ENCODE data around the gene ARID3C.
"Not testable (repeated sequence)": the region's sequence is repeated elsewhere in the genome, so short reads cannot be mapped to it uniquely, and the experiment has no call there.

The ARID3C gene

GRCh38 chr9:34651876-34652601 is 23.2 kb upstream of the ARID3C start, which contains the start of gene IL11RA:
Gene IL11RA, plus strand, starts transcription at chr9:34652185. Its CDS starts 3,033 bp downstream, at chr9:34655218.
- peak; percentile 71 for DNase-seq (ENCODE audit: low spot score)

DNA sequence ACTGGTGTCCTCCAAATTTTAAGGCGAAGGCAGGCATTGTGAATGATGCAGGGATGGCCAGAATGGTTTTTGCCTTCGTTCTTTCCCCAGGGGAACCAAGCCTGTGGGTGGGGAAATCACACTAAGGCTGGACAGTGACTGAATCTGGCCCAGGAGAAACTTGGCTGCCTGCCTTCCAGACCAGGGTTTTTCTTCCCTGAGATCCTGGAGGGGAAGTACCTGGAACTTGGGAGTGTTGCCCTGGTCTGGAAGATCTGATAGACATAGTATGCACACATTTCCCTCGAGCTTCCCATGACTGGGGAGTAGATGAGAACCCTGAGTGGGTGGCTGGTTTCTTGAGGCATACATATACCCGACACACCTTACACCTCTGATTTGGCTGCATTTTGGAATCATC is 22.5 kb upstream of the ARID3C start:
- DNase-seq (ENCODE audit: low spot score), result no peak

DNA sequence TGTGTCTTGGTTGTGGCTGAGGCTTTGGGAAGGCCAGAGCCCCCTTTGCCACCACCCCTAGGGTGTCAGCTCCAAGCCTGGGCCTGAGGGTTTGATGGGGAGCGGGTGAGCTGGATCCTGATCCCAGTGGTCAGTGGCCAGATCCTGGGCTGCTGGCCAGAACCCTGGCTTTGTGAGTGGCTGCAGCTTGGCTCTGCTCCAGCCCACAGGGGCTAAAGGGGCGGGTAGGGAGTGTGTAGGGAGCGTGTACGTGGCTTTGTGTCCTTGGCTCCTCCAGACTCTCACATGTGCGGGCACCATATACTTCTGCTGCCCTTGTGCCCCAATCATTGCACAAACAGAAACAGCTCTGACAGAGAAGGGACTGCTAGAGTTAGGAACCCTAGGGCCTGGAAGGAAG is 21.9 kb upstream of the ARID3C start:
- DNase-seq (ENCODE audit: low spot score), result no peak

GRCh38 chr9:34648673-34649072 is 19.8 kb upstream of the ARID3C start:
- no peak for DNase-seq (ENCODE audit: low spot score)

DNA sequence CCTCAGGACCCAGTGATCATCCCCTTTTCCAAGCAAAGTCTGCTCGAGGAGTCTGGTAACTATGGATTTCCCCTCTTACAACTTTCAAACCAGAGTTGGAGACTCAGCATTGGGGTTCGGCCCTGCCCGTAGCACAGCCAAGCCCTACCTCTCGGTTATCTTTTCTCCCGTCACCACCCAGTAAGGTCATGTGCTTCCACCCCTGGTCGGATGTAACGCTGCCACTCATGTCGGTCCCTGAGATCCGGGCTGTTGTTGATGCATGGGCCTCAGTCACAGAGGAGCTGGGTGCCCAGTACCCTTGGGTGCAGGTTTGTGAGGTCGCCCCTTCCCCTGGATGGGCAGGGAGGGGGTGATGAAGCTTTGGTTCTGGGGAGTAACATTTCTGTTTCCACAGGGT is 18.8 kb upstream of the ARID3C start:
- no peak for DNase-seq (ENCODE audit: low spot score)

DNA sequence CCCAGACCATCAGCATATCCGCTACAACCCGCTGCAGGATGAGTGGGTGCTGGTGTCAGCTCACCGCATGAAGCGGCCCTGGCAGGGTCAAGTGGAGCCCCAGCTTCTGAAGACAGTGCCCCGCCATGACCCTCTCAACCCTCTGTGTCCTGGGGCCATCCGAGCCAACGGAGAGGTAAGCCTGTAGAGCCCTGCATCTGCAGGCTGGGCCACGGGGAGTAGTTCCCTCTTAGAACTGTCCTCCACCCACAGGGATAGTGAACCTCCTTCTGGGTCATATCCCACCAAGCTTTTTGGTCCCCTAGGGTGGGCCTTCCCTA is 18.2 kb upstream of the ARID3C start:
- DNase-seq (ENCODE audit: low spot score), result no peak

DNA sequence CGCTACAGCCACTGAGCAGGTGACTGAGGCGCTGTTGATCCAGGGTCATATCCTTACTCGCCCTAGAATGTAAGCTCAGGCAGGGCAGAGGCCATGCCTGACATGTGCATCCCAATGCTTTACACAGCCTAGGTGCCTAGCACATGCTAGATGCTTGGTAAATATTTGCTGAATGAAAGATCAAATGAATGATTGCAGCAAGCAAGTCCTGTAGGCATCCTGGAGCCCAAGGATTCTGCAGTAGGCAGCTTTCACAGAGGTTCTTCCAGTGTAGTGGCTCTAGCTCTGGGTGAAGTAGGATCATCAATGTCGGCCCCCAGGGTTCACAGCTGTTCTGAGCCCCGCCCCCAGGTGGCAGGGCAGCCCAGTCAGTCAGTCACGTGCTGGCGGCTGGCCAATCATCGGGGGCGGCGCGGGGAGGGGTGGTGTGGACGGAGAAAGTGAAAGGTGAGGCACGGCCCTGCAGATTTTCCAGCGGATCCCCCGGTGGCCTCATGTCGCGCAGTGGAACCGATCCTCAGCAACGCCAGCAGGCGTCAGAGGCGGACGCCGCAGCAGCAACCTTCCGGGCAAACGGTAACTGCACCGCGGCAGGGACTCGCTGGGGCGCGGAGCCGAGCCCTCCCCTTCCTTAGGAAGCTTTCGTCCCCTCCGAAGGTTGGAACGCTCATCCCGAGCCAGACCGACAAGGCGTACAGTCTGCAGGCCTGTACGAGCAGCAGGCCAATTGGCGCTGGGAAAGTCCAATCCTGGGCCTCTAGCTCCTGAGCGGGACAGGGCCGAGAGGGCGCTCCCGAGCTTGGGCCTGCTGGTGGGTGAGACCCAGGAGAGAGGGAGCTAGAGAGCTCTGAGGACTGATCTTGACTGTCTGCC is 17.6 kb upstream of the ARID3C start, which contains the start of gene GALT:
GALT (plus strand) TSS at position 465 of the 873 bp plus-strand sequence; CDS start at position 495, 30 bp downstream.
- peak; percentile 87 for DNase-seq (ENCODE audit: low spot score)

DNA sequence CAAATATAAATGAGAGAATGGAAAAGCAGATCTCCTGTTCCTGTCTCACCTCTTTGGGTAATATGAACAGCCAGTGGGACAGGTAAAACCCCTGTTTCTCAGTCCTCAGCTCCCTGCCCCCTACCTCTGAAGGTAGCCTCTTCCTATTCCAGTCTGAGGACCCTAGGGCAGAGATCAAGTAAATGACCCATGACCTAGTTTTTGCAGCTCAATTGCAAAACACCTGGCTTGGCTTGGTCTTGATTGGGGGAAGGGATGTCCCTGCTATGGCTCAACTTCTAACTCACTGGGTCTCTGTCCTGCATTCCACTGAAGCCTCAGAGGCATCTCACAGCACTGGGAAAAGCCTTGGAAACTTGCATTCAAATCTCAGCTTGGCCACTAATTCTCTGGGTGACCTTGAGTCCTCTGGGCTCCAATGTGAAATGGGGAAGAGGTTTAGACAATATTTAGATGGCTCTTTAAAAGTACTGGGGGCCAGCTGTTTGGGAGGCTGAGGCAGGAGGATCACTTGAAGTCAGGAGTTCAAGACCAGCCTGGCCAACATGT is 16.0 kb upstream of the ARID3C start:
- no peak for DNase-seq (ENCODE audit: low spot score)

- DNase-seq (ENCODE audit: low spot score), result no peak
These were observed 13.8 kb upstream of the ARID3C start for GRCh38 chr9:34642679-34643078.

DNA sequence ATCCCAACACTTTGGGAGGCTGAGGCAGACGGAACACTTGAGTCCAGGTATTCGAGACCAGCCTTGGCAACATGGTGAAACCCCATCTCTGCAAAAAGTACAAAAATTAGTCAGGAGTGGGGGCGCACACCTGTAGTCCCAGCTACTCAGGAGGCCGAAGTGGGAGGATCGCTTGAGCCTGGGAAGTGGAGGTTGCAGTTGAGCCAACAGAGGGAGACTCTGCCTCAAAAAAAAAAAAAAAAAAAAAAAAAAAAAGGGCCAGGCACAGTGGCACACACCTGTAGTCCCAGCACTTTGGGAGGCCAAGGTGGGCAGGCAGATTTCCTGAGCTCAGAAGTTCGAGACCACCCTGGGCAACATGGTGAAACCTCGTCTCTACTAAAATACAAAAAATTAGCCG is 10.5 kb upstream of the ARID3C start:
- not testable (repeated sequence) for DNase-seq (ENCODE audit: low spot score)

- DNase-seq (ENCODE audit: low spot score), result no peak
These were observed 9.2 kb upstream of the ARID3C start for GRCh38 chr9:34638138-34638445.

- DNase-seq (ENCODE audit: low spot score), result peak; percentile 92
These were observed 8.7 kb upstream of the ARID3C start, which contains the start of gene SIGMAR1 for GRCh38 chr9:34637356-34638137. Gene SIGMAR1, minus strand, starts transcription at chr9:34637787. Its CDS starts 90 bp downstream, at chr9:34637697.

DNA sequence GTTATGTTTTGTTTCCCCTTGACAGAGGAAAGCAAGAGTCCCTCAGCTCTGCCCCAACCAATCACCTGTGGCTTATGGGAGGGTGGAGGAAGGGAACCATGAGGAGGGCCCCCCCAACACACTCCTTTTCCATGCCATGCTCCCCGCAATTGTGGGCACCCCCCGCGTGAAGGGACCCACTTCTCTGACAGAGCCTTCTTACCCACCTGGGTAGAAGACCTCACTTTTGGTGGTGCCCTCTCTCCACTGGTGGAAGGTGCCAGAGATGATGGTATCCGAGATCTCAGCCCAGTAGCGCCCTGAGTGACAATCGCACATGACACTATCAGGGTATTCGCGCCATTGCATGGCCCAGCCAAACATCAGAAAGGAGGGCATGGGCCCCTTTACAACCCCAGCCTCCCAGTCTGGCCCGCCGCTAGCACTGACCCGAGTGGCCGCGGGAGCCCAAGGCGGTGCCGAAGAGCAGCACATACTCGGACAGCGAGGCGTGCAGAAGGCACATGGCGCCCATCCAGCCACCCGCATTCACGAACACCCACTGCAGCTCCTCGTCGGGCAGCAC is 8.0 kb upstream of the ARID3C start:
- DNase-seq (ENCODE audit: low spot score), result no peak

- no peak for DNase-seq (ENCODE audit: low spot score)
These were observed 6.7 kb upstream of the ARID3C start for GRCh38 chr9:34635556-34635955.

DNA sequence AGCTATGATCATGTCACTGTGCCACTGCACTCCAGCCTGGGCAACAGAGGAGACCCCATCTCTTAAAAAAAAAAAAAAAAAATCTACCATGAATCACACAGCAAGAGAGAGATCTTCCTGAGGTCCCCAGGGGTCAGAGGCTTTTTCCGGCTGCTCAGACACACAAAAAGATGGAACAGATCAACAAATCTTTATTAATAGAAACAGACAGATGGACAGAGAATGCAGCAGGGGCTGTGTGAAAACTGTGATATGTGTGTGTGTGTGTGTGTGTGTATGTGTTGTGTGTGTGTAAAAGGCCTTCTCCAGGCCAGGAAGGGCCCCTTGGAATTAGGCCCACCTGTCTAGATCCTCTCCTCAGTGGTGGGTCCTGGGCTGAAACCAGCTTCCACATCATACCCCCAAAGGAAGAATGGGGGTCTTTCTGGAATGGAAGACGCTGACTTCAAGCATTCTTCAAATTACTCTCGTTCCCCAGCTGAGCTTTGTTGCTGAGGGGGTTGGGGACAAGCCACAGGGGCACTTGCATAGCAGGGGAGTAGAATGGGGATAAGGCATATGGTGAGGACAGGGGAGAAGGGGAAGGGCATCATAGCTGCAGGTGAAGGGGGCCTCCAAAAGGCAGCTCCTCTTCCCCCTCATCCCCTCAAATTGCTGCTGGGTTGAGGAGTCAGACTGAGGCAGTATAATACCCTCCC is 5.8 kb upstream of the ARID3C start:
- DNase-seq (ENCODE audit: low spot score), result no peak

DNA sequence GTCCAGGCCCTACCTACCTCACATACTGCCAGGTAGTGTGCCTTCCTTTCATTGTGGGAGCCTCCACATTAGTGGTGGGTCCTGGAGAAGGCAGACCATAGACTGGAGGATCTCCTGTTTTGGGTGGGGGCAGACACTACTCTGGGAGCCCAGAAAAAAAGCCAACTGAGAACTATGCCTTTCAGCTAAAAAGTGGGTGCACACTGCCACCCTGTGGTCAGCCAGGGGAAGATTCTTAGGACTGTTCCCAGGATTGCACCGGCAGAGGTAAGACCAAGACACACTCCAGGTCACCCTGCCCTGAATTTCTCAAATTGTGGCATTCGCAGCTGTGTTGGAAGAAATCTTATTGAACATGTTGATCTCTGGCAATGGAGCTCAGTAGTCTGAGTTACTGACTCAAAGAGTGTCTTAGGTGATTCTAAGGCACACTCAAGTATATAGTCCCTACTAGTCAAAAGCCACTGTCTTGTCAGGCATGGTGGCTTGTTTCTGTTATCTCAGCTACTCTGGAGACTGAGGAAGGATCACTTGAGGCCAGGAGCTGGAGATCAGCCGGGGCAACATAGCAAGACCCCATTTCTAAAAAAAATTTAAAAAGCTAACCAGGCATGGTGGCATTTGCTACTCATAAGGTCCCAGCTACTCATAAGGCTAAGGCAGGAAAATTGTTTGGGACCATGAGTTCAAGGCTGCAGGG is 5.1 kb upstream of the ARID3C start:
- DNase-seq (ENCODE audit: low spot score), result peak; percentile 76

DNA sequence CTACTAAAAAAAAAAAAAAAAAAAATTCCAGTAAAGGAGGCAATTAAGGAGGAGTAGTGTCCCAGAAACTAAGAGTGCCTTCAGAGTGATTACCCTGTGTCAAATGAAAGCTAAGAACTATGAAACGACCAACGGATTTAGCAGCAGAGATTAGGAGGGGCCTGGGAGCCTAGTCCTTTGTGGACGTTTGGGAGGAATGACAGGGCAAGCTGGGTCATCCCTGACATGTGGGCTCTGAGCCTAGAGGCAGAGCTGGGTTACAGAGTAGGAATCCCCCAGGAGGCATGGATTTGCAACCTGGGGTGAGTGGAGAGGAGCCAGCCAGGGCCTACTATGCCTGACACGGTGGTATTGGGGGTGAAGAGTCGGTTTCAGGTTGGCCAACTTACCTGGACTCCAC is 4.3 kb upstream of the ARID3C start:
- DNase-seq (ENCODE audit: low spot score), result no peak

DNA sequence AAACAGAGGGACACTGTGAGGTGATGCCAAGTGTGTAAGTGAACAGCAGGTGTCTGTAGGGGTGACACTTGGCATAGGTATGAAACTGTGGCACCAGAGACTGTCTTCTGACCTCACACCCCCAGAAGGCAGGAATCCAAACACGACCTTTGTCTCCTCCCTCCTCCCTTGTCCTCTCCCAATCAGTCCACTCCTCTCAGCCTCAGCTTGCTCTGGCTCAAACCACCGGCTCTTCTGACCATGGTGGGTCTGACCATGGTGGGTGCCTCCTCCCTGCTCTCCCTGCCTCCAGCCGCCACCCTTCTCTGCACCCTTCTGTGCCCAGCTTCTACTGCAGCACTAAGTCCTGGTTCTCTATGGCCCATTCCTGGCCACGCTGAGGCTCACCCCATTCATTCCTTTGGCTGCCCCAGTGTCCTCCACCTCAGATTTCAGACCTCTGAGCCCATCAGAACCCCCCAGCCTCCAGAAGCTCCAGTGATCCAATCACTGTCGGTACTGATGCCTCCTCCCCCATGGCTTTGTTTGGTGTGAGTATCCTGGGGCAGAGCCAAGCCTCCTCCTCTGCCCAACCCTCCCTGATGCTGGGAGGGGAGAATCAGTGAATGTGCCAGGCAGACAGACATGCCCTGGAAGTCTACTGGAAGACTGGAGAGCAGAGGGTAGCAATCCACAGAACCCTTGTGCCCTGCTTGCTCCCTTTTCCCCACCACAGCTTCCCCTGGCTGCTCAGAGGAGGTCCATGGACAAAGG is 1.7 kb upstream of the ARID3C start:
- no peak for DNase-seq (ENCODE audit: low spot score)

DNA sequence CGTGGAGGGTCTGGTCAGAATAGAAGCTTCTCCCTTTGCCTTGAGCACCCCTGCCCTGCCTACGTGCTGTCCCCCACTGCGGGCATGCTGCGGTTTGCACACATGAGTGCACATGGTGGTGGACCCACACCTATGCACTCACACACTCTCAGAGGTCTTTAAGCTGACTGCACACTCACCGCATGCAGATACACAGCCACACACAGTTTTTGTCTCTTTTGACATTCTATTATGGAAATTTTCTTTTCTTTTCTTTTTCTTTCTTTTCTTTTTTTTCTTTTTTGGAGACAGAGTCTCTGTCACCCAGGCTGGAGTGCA is 584 bp upstream of the ARID3C start:
- DNase-seq (ENCODE audit: low spot score), result no peak

Data from LoVo (cell line).